Panc1 (cell line): ENCODE measurements around the gene NME2. TPM values are rescaled to one million over a fixed set of nuclear protein-coding genes. Genes with fewer than 3 reads are reported as not detected.

Experiments
- ATAC-seq: fragments of 200-7000 bp; cut with Tn5 transposase; 2 replicates; pipeline ENCODE4 v1.9.1; 2020; ENCODE audit warnings: mild to moderate bottlenecking, moderate library complexity
- BruUV-seq: library from RNA; stranded (reverse); fragments of 400-500 nt; replicated peaks from 2 replicates; lab custom pipeline; 2021; lab: Mats Ljungman, UMichigan
- CTCF ChIA-PET: fragments of 300-600 bp; sonication (Branson Sonifier 250); formaldehyde crosslinking; loops from one replicate; lab custom pipeline; 2022; ENCODE audit warnings: antibody characterized with exemption; lab: Charles Lee
- POLR2A ChIA-PET: fragments of 300-600 bp; sonication (Branson Sonifier 250); formaldehyde crosslinking; loops from one replicate; lab custom pipeline; 2022; ENCODE audit warnings: antibody characterized with exemption; lab: Charles Lee
- DNase-seq: peaks from one replicate; pipeline ENCODE4 v3.0.0-alpha.2; 2010; ENCODE audit warnings: low read depth, low spot score
- H3K27ac ChIP-seq: 2 replicates; pipeline ENCODE4 v1.5.1; 2011; ENCODE audit warnings: mild to moderate bottlenecking, low read length, inconsistent platforms
- H3K27me3 ChIP-seq: fragments of 200-500 bp; sonication (Bioruptor generic); 2 replicates; pipeline ENCODE4 v1.6.0; 2014; ENCODE audit warnings: low read length, inconsistent platforms; ENCODE audit not compliant: control insufficient read depth, insufficient read depth
- H3K36me3 ChIP-seq: fragments of 200-500 bp; sonication (Bioruptor generic); 2 replicates; pipeline ENCODE4 v1.5.1; 2014; ENCODE audit warnings: inconsistent platforms, mild to moderate bottlenecking, low read length, moderate library complexity; ENCODE audit not compliant: control insufficient read depth, insufficient read depth
- H3K4me1 ChIP-seq: 2 replicates; pipeline ENCODE4 v1.5.1; 2011; ENCODE audit warnings: inconsistent platforms, mild to moderate bottlenecking, low read length, moderate library complexity; ENCODE audit not compliant: control insufficient read depth, insufficient read depth
- H3K4me3 ChIP-seq, 2 experiments: 2 replicates each; pipeline ENCODE4 v1.5.1; 2011 to 2012; ENCODE audit warnings: low read depth in 2 of 2, low read length in 2 of 2, mild to moderate bottlenecking in 2 of 2, inconsistent platforms in 1 of 2, moderate library complexity in 1 of 2
- H3K9me3 ChIP-seq: fragments of 200-500 bp; sonication (Bioruptor generic); 2 replicates; pipeline ENCODE4 v1.5.1; 2014; ENCODE audit warnings: low read depth, mild to moderate bottlenecking, inconsistent platforms, low read length, moderate library complexity; ENCODE audit not compliant: control insufficient read depth, insufficient read depth
- SIN3A ChIP-seq: IDR thresholded peaks from 2 replicates; pipeline ENCODE4 v1.6.1; 2012; ENCODE audit warnings: low read depth, mild to moderate bottlenecking, low read length, moderate library complexity, borderline replicate concordance; ENCODE audit not compliant: insufficient read depth
- in situ Hi-C: cut with HindIII; loops from 2 replicates; pipeline ENCODE4 v1.10.0; 2016; ENCODE audit warnings: low sequenced_read_pairs, low pct_unique_long_range_greater_than_20kb
- intact Hi-C: fragments of 100-400 bp; cut with micrococcal nuclease; formaldehyde crosslinking; loops from one replicate; pipeline ENCODE4 v1.10.0; 2022; ENCODE audit not compliant: unreplicated experiment
- total RNA-seq: library from RNA; stranded (reverse); gene quantifications from one replicate; pipeline ENCODE4 v1.2.1, GENCODE V29; 2021; ENCODE audit not compliant: unreplicated experiment
- TF ChIP-seq, protein P1 (sequence below): fragments of 450-650 bp; IDR thresholded peaks from 2 replicates; pipeline ENCODE4 v1.5.1; 2017; ENCODE audit warnings: mild to moderate bottlenecking
- TF ChIP-seq, protein P2 (sequence below), 2 experiments: IDR thresholded peaks; 2 replicates each; pipeline ENCODE4 v1.6.1; 2011 to 2012; ENCODE audit warnings: low read depth in 2 of 2, control low read depth in 1 of 2, low read length in 1 of 2, mild to moderate bottlenecking in 1 of 2, moderate library complexity in 1 of 2; ENCODE audit not compliant: insufficient read depth in 1 of 2

The NME2 gene
- total RNA-seq, 1 experiment from 2014 or later = 1,280 TPM

- H3K4me3 ChIP-seq = peak overlapping the region; percentile 71 to 93
- ATAC-seq (peak; percentile 56), DNase-seq (no peak)
- peak overlapping the region; percentile 89 for H3K27ac ChIP-seq
- intact Hi-C loops (no loop called here), in situ Hi-C loops (no loop called here)
- no peaks in the 10 kb centered on the region for H3K27me3 ChIP-seq
- ChIA-PET POLR2A (interaction anchor here (0.6 to 1.6 kb wide), 4 partner anchors 12 to 554 kb away, joined by 3 to 5 read pairs (median 4); no protein-coding TSS in a partner anchor), CTCF (interaction anchor here (0.6 kb wide), 1 partner anchor 61 kb away, joined by 3 read pairs; no protein-coding TSS in a partner anchor)
- peaks cover 24% of the 10 kb centered on the region for H3K36me3 ChIP-seq
- no peaks in the 10 kb centered on the region for H3K9me3 ChIP-seq
- TF ChIP-seq, protein P1, sequence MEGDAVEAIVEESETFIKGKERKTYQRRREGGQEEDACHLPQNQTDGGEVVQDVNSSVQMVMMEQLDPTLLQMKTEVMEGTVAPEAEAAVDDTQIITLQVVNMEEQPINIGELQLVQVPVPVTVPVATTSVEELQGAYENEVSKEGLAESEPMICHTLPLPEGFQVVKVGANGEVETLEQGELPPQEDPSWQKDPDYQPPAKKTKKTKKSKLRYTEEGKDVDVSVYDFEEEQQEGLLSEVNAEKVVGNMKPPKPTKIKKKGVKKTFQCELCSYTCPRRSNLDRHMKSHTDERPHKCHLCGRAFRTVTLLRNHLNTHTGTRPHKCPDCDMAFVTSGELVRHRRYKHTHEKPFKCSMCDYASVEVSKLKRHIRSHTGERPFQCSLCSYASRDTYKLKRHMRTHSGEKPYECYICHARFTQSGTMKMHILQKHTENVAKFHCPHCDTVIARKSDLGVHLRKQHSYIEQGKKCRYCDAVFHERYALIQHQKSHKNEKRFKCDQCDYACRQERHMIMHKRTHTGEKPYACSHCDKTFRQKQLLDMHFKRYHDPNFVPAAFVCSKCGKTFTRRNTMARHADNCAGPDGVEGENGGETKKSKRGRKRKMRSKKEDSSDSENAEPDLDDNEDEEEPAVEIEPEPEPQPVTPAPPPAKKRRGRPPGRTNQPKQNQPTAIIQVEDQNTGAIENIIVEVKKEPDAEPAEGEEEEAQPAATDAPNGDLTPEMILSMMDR = no peak
- 0 out of 2 replicates have a peak, but pooled peaks have one; percentile 25 for TF ChIP-seq SIN3A
- peaks cover 11% of the 10 kb centered on the region for H3K4me1 ChIP-seq
- BruUV-seq = no TSS peak
These were observed 1.1 kb upstream of the NME2 start for GRCh38 chr17:51164911-51165679.

DNA sequence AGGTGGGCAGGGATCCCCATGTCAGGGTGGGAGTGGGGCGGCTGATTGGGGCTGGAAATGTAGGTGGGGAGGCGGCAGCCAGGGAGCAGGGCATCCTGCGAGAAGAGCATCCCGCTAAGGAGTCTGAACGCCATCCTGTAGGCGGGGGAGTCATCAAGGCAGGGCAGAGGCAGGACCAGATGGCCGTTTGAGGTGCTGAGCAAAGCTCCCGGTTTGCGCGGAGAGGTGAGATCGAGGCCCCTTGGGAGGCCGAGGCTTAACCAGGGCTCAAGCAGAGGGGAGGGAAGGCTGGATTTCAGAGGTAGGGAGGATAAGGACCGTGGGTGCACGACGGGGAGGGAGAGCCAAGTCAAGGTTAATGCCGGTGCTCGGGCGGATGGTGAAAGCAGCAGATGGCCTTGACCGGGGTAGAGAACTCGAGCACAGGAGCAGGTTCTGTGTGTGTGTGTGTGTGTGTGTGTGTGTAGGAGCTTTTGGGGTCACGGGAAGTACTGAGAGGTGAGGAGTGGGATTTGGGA is 472 bp upstream of the NME2 start:
- DNase-seq (no peak), ATAC-seq (peak; percentile 63)
- in situ Hi-C loops = no loop called here
- ChIA-PET CTCF (interaction anchor here (0.6 kb wide), 2 partner anchors 61 to 97 kb away, joined by 3 read pairs; no protein-coding TSS in a partner anchor), POLR2A (interaction anchor here (1.6 kb wide), 1 partner anchor 26 kb away, joined by 3 read pairs; no protein-coding TSS in a partner anchor)
- Histone ChIP-seq H3K4me1 (peaks cover 11% of the 10 kb centered on the region), H3K9me3 (no peaks in the 10 kb centered on the region), H3K36me3 (peaks cover 21% of the 10 kb centered on the region), H3K27ac (peak overlapping the region; percentile 89), H3K27me3 (no peaks in the 10 kb centered on the region), H3K4me3 (peak overlapping the region; percentile 71 to 93)
- BruUV-seq = no TSS peak
- intact Hi-C loops = no loop called here
- 0 out of 2 replicates have a peak, but pooled peaks have one; percentile 48 for TF ChIP-seq SIN3A
- TF ChIP-seq, protein P2, sequence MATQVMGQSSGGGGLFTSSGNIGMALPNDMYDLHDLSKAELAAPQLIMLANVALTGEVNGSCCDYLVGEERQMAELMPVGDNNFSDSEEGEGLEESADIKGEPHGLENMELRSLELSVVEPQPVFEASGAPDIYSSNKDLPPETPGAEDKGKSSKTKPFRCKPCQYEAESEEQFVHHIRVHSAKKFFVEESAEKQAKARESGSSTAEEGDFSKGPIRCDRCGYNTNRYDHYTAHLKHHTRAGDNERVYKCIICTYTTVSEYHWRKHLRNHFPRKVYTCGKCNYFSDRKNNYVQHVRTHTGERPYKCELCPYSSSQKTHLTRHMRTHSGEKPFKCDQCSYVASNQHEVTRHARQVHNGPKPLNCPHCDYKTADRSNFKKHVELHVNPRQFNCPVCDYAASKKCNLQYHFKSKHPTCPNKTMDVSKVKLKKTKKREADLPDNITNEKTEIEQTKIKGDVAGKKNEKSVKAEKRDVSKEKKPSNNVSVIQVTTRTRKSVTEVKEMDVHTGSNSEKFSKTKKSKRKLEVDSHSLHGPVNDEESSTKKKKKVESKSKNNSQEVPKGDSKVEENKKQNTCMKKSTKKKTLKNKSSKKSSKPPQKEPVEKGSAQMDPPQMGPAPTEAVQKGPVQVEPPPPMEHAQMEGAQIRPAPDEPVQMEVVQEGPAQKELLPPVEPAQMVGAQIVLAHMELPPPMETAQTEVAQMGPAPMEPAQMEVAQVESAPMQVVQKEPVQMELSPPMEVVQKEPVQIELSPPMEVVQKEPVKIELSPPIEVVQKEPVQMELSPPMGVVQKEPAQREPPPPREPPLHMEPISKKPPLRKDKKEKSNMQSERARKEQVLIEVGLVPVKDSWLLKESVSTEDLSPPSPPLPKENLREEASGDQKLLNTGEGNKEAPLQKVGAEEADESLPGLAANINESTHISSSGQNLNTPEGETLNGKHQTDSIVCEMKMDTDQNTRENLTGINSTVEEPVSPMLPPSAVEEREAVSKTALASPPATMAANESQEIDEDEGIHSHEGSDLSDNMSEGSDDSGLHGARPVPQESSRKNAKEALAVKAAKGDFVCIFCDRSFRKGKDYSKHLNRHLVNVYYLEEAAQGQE (IDR thresholded peaks at IDR 0.05; ENCODE audit: insufficient read depth in 1 of 2, low read depth in 2 of 2, low read length in 1 of 2) = no peak
- TF ChIP-seq, protein P1 = no peak
